A549 (cell line): ENCODE results near the gene UBE2R2. TPM values are rescaled to one million over a fixed set of nuclear protein-coding genes. Genes with fewer than 3 reads are reported as not detected.

Experiments used
- ATAC-seq, 2 experiments: fragments of 200-7000 bp in 1 of 2; fragments of >200 bp in 1 of 2; cut with Nextera tagmentation in 1 of 2; cut with Tn5 transposase in 1 of 2; 3 replicates each; pipeline versions ENCODE4 v1.8.0 to v1.9.1; 2018 to 2020; ENCODE audit warnings: mild to moderate bottlenecking in 1 of 2, moderate library complexity in 1 of 2
- CTCF ChIA-PET: fragments of 300-600 bp; sonication (Branson Sonifier 250); formaldehyde crosslinking; extraction: SDS; loops from one replicate; lab custom pipeline; 2021; ENCODE audit warnings: antibody characterized with exemption, inconsistent platforms; lab: Yijun Ruan, JAX
- POLR2A ChIA-PET: fragments of 350-600 bp; formaldehyde crosslinking; extraction: SDS; loops from one replicate; lab custom pipeline; 2021; ENCODE audit warnings: antibody characterized with exemption, inconsistent platforms; lab: Yijun Ruan, JAX
- DNase-seq, 2 experiments: peaks; one replicate each; pipeline versions ENCODE4 v3.0.0 to v3.0.0-alpha.2; 2011 to 2016; ENCODE audit warnings: low read depth in 1 of 2, low spot score in 1 of 2
- FAIRE-seq: peaks from 2 replicates; lab custom pipeline; 2011; peaks lifted over from hg19 to GRCh38; lab: Jason Lieb, UNC
- H3K27ac ChIP-seq, 2 experiments: fragments of >200 bp; sonication (Bioruptor Twin); formaldehyde crosslinking; 3 replicates each; pipeline ENCODE4 v1.5.1; 2016 to 2017
- H3K4me1 ChIP-seq: fragments of >200 bp; sonication (Bioruptor Twin); formaldehyde crosslinking; 3 replicates; pipeline ENCODE4 v1.6.1; 2016
- H3K4me2 ChIP-seq: fragments of >200 bp; sonication (Bioruptor Twin); formaldehyde crosslinking; 3 replicates; pipeline ENCODE4 v1.6.1; 2016
- H3K4me3 ChIP-seq: fragments of >200 bp; sonication (Bioruptor Twin); formaldehyde crosslinking; 3 replicates; pipeline ENCODE4 v1.5.1; 2016
- H3K9me3 ChIP-seq: fragments of >200 bp; sonication (Bioruptor Twin); formaldehyde crosslinking; 3 replicates; pipeline ENCODE4 v1.6.1; 2016
- CEBPB ChIP-seq, 2 experiments: fragments of >200 bp in 1 of 2; sonication (Bioruptor Twin) in 1 of 2; formaldehyde crosslinking in 1 of 2; IDR thresholded peaks; 2 replicates each; pipeline ENCODE4 v1.6.1; 2012 to 2016
- CHD2 ChIP-seq: fragments of 150-350 bp; IDR thresholded peaks from 2 replicates; pipeline ENCODE4 v1.6.1; 2014; ENCODE audit warnings: low read length; ENCODE audit not compliant: partially characterized antibody
- EHMT2 ChIP-seq: fragments of 200-600 bp; sonication (generic); IDR thresholded peaks from 2 replicates; pipeline ENCODE4 v1.6.1; 2016; ENCODE audit warnings: antibody characterized with exemption, low read depth, mild to moderate bottlenecking, moderate library complexity
- FOSL2 ChIP-seq, 2 experiments: fragments of 450-650 bp in 1 of 2; fragments of >200 bp in 1 of 2; sonication (Bioruptor Twin) in 1 of 2; formaldehyde crosslinking; IDR thresholded peaks; 2 replicates each; pipeline versions ENCODE4 v1.5.0 to v1.6.1; 2016 to 2020; ENCODE audit warnings: mild to moderate bottlenecking in 1 of 2, moderate library complexity in 1 of 2
- HEYL ChIP-seq: fragments of 250-450 bp; sonication (Bioruptor Pico); IDR thresholded peaks from 2 replicates; pipeline ENCODE4 v1.8.0; 2021; ENCODE audit warnings: mild to moderate bottlenecking, moderate library complexity
- HOXB13 ChIP-seq: fragments of 250-450 bp; sonication (Bioruptor Pico); IDR thresholded peaks from 2 replicates; pipeline ENCODE4 v1.5.0; 2020; ENCODE audit warnings: low read depth, mild to moderate bottlenecking, moderate library complexity
- JUN ChIP-seq, 2 experiments: fragments of >200 bp; sonication (Bioruptor Twin); formaldehyde crosslinking; IDR thresholded peaks; 2 replicates in 1 of 2; 3 replicates in 1 of 2; pipeline ENCODE4 v1.6.1; 2016 to 2017
- NR3C1 ChIP-seq: fragments of >200 bp; sonication (Bioruptor Twin); formaldehyde crosslinking; IDR thresholded peaks from 3 replicates; pipeline ENCODE4 v1.6.1; 2017
- PHF8 ChIP-seq: fragments of 200-600 bp; sonication (generic); IDR thresholded peaks from 2 replicates; pipeline ENCODE4 v1.6.1; 2016; ENCODE audit warnings: low read depth, mild to moderate bottlenecking, antibody characterized with exemption, moderate library complexity, borderline replicate concordance
- POLR2AphosphoS2 ChIP-seq: conservative IDR thresholded peaks from 2 replicates; pipeline ENCODE4 v1.6.1; 2012; ENCODE audit warnings: low read length, improper control_type of control experiment, inconsistent platforms
- RAD21 ChIP-seq, 2 experiments: fragments of >200 bp in 1 of 2; sonication (Bioruptor Twin) in 1 of 2; formaldehyde crosslinking in 1 of 2; IDR thresholded peaks in 1 of 2; conservative IDR thresholded peaks in 1 of 2; 2 replicates in 1 of 2; 3 replicates in 1 of 2; pipeline ENCODE4 v1.6.1; 2012 to 2018; ENCODE audit warnings: inconsistent platforms in 1 of 2
- RNF2 ChIP-seq: fragments of 200-600 bp; sonication (generic); IDR thresholded peaks from 2 replicates; pipeline ENCODE4 v1.6.1; 2016; ENCODE audit warnings: low read depth, mild to moderate bottlenecking, antibody characterized with exemption, moderate library complexity, borderline replicate concordance
- SMC3 ChIP-seq: fragments of >200 bp; sonication (Bioruptor Twin); formaldehyde crosslinking; IDR thresholded peaks from 3 replicates; pipeline ENCODE4 v1.6.1; 2018; ENCODE audit warnings: inconsistent platforms
- ZC3H11A ChIP-seq: fragments of 450-650 bp; IDR thresholded peaks from 2 replicates; pipeline ENCODE4 v1.6.1; 2014; ENCODE audit warnings: antibody characterized with exemption, mild to moderate bottlenecking
- ZSCAN20 ChIP-seq: fragments of 250-450 bp; sonication (Bioruptor Pico); IDR thresholded peaks from 2 replicates; pipeline ENCODE4 v1.8.0; 2022; ENCODE audit warnings: mild to moderate bottlenecking, moderate library complexity
- WGBS: methylation state at CpG from one replicate; pipeline ENCODE4 v1.1.6; 2017; ENCODE audit errors: missing lambda C conversion rate; 5-methylcytosine and 5-hydroxymethylcytosine counted together
- polyA plus RNA-seq, 4 experiments: library from polyadenylated mRNA; depleted of rRNA in 3 of 4; stranded (reverse); fragments of >200 nt; fragmentation: RNase III in 1 of 4; extraction: RNeasy Plus Mini Kit Qiagen cat#74134 plus additional on column Dnase treatment in 1 of 4; gene quantifications; 2 replicates in 3 of 4; 3 replicates in 1 of 4; pipeline ENCODE4 v1.2.3, GENCODE V29; 2011 to 2017
- TF ChIP-seq, protein P1 (sequence below): fragments of 150-350 bp; IDR thresholded peaks from 2 replicates; pipeline ENCODE4 v1.6.1; 2014; ENCODE audit warnings: low read depth, mild to moderate bottlenecking, low read length
- TF ChIP-seq, protein P2 (sequence below): fragments of 450-650 bp; IDR thresholded peaks from 2 replicates; pipeline ENCODE4 v1.6.1; 2014; ENCODE audit warnings: antibody characterized with exemption
- TF ChIP-seq, protein P3 (sequence below): IDR thresholded peaks from 2 replicates; pipeline ENCODE4 v1.6.1; 2012
- TF ChIP-seq, protein P4 (sequence below): fragments of >200 bp; sonication (Bioruptor Twin); formaldehyde crosslinking; IDR thresholded peaks from 2 replicates; pipeline ENCODE4 v1.6.1; 2016
- TF ChIP-seq, protein P5 (sequence below): fragments of >200 bp; sonication (Bioruptor Twin); formaldehyde crosslinking; IDR thresholded peaks from 3 replicates; pipeline ENCODE4 v1.6.1; 2016
- TF ChIP-seq, protein P6 (sequence below): IDR thresholded peaks from 2 replicates; pipeline ENCODE4 v1.6.1; 2012; ENCODE audit warnings: low read depth, borderline replicate concordance

Gene UBE2R2
- polyA plus RNA-seq, 2 of the 4 experiments (the other 2 are of a cell fraction), result 41.2 to 48.1 TPM

DNA sequence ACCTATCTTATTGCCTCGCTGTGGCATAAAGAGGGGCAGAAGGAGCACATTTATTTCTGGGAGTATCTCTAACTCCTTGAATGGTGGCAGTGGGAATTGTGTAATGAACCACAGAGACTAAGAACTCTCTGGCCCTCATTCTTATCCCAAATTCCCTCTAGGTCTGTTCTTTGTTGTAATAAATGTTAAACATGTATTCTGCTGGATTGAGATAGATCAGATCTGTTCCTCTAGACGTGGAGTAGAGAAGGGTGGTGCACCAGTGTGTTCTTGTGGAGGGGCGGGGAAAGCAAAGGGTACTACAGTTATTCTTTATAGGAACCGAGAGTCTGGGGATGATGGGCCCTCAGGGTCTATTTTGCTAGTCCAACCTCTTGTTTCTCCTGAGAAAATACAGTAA lies 90.4 kb downstream of the UBE2R2 start:
- Histone ChIP-seq H3K4me3 (no peak overlapping the region), H3K9me3 (no peaks in the 10 kb centered on the region), H3K27ac (no peak overlapping the region), H3K4me2 (no peak overlapping the region), H3K4me1 (no peaks in the 10 kb centered on the region)
- 92% methylated on average over 4 of the region's 4 CpGs for WGBS
- DNase-seq (no peak), FAIRE-seq (no peak), ATAC-seq (no peak)
- POLR2A ChIA-PET, result no interaction called here
- CTCF ChIA-PET, result interaction anchor here (0.8 to 2.3 kb wide), 3 partner anchors 13 to 17 kb away, joined by 3 to 9 read pairs (median 3); no protein-coding TSS in a partner anchor
- TF ChIP-seq HOXB13 (CRISPR knock-in tag), result no peak
- no peak for TF ChIP-seq ZSCAN20
- TF ChIP-seq EHMT2, result no peak
- no peak for TF ChIP-seq HEYL (CRISPR knock-in tag)
- TF ChIP-seq CEBPB (IDR thresholded peaks at IDR 0.05), result no peak
- TF ChIP-seq, protein P1, sequence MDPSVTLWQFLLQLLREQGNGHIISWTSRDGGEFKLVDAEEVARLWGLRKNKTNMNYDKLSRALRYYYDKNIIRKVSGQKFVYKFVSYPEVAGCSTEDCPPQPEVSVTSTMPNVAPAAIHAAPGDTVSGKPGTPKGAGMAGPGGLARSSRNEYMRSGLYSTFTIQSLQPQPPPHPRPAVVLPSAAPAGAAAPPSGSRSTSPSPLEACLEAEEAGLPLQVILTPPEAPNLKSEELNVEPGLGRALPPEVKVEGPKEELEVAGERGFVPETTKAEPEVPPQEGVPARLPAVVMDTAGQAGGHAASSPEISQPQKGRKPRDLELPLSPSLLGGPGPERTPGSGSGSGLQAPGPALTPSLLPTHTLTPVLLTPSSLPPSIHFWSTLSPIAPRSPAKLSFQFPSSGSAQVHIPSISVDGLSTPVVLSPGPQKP, result no peak
- no peak for TF ChIP-seq JUN (IDR thresholded peaks at IDR 0.05)
- TF ChIP-seq PHF8, result no peak
- TF ChIP-seq, protein P2, sequence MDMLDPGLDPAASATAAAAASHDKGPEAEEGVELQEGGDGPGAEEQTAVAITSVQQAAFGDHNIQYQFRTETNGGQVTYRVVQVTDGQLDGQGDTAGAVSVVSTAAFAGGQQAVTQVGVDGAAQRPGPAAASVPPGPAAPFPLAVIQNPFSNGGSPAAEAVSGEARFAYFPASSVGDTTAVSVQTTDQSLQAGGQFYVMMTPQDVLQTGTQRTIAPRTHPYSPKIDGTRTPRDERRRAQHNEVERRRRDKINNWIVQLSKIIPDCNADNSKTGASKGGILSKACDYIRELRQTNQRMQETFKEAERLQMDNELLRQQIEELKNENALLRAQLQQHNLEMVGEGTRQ, result no peak
- no peak for TF ChIP-seq SMC3
- TF ChIP-seq RNF2, result no peak
- TF ChIP-seq, protein P3, sequence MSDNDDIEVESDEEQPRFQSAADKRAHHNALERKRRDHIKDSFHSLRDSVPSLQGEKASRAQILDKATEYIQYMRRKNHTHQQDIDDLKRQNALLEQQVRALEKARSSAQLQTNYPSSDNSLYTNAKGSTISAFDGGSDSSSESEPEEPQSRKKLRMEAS, result no peak
- TF ChIP-seq ZC3H11A, result no peak
- TF ChIP-seq, protein P4, sequence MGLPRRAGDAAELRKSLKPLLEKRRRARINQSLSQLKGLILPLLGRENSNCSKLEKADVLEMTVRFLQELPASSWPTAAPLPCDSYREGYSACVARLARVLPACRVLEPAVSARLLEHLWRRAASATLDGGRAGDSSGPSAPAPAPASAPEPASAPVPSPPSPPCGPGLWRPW, result no peak
- no peak for TF ChIP-seq CHD2
- TF ChIP-seq, all 56 proteins: peak for 0

DNA sequence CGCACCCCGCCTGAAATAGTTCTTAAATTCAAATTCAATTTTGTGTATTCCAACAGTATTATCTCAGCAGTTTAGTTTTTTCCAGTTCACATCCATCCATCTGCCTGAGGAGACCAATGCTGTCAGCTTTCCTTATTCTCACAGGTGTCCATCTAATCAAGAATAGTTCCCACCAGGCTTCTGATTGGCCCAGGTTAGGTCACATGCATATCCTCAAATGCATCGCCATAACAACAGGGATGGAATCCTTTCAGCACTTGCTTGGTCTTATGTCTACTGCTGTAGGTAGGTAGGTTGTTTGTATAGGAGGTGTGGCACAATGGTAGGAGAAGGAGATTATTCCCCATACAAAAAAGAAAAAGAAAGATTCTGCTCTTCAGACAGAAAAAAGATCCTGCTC lies 91.2 kb downstream of the UBE2R2 start:
- ATAC-seq, result peak; percentile 34 to 56; a peak in 4 of 6 replicates
- H3K9me3 ChIP-seq, result no peaks in the 10 kb centered on the region
- DNase-seq, result peak in 1 of 2 experiments; percentile 36
- TF ChIP-seq, protein P5, sequence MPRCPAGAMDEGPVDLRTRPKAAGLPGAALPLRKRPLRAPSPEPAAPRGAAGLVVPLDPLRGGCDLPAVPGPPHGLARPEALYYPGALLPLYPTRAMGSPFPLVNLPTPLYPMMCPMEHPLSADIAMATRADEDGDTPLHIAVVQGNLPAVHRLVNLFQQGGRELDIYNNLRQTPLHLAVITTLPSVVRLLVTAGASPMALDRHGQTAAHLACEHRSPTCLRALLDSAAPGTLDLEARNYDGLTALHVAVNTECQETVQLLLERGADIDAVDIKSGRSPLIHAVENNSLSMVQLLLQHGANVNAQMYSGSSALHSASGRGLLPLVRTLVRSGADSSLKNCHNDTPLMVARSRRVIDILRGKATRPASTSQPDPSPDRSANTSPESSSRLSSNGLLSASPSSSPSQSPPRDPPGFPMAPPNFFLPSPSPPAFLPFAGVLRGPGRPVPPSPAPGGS, result no peak
- TF ChIP-seq POLR2AphosphoS2, result no peak
- TF ChIP-seq, protein P2, result no peak
- no peak for TF ChIP-seq NR3C1
- no peak for TF ChIP-seq FOSL2 (IDR thresholded peaks at IDR 0.05)
- TF ChIP-seq FOSL2 (CRISPR knock-in tag; IDR thresholded peaks at IDR 0.05), result no peak
- TF ChIP-seq, protein P6, sequence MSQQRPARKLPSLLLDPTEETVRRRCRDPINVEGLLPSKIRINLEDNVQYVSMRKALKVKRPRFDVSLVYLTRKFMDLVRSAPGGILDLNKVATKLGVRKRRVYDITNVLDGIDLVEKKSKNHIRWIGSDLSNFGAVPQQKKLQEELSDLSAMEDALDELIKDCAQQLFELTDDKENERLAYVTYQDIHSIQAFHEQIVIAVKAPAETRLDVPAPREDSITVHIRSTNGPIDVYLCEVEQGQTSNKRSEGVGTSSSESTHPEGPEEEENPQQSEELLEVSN, result no peak
- no peak for TF ChIP-seq SMC3
- no peak for TF ChIP-seq RAD21 (conservative IDR thresholded peaks at IDR 0.05 in 1 of 2, IDR thresholded peaks at IDR 0.05 in 1 of 2)
- H3K27ac ChIP-seq, result no peak overlapping the region
- H3K4me2 ChIP-seq, result no peak overlapping the region
- H3K4me1 ChIP-seq, result no peaks in the 10 kb centered on the region
- FAIRE-seq, result no peak
- WGBS, result 94% methylated on average over 3 of the region's 3 CpGs
- H3K4me3 ChIP-seq, result no peak overlapping the region
- ChIA-PET CTCF (interaction anchor here (0.8 kb wide), 1 partner anchor 12 kb away, joined by 3 read pairs; no protein-coding TSS in a partner anchor), POLR2A (no interaction called here)
